GM12865 (cell line): ENCODE measurements around the gene AUNIP.
A peak's percentile ranks its signal among the peaks of the same experiment; 100 is the strongest.

ENCODE experiments used
- DNase-seq: peaks from one replicate; pipeline ENCODE4 v3.0.0; 2010; ENCODE audit warnings: low read depth
- H3K4me3 ChIP-seq: 2 replicates; pipeline ENCODE4 v1.5.1; 2011; ENCODE audit warnings: mild to moderate bottlenecking, low read depth, low read length, control low read depth
- CTCF ChIP-seq: IDR thresholded peaks from 2 replicates; pipeline ENCODE4 v1.5.1; 2011; ENCODE audit warnings: low read length, control low read depth, low read depth, inconsistent platforms; ENCODE audit not compliant: insufficient read depth; ENCODE audit errors: missing control alignments

AUNIP gene

GRCh38 chr1:25804964-25805862 lies 54.0 kb downstream of the AUNIP start:
- no peak overlapping the region for H3K4me3 ChIP-seq
- TF ChIP-seq CTCF: no peak
- no peak for DNase-seq

- peak; percentile 85 for DNase-seq
- TF ChIP-seq CTCF: no peak
- H3K4me3 ChIP-seq: no peak overlapping the region
These were observed 54.9 kb downstream of the AUNIP start for GRCh38 chr1:25804244-25804963.

GRCh38 chr1:25803368-25803767 lies 55.9 kb downstream of the AUNIP start:
- TF ChIP-seq CTCF: no peak
- no peak overlapping the region for H3K4me3 ChIP-seq
- no peak for DNase-seq

- DNase-seq: peak; percentile 81
- TF ChIP-seq CTCF: no peak
- no peak overlapping the region for H3K4me3 ChIP-seq
These were observed 56.3 kb downstream of the AUNIP start for GRCh38 chr1:25802915-25803314.

- no peak for DNase-seq
- no peak for TF ChIP-seq CTCF
- peak overlapping the region; percentile 26; the same call in 1 of the 2 replicates for H3K4me3 ChIP-seq
These were observed 58.4 kb downstream of the AUNIP start for GRCh38 chr1:25800703-25801377.

- TF ChIP-seq CTCF: no peak
- peak within 1 kb of the TSS; percentile 26 for H3K4me3 ChIP-seq
- DNase-seq: no peak
These were observed 59.1 kb downstream of the AUNIP start, which contains the start of gene SELENON for GRCh38 chr1:25799935-25800702. Gene SELENON (plus strand): TSS chr1:25800193. CDS start chr1:25800231, 38 bp downstream.
